Endothelial cell of umbilical vein (primary cell): ENCODE measurements around the gene SIM2. TPM values are rescaled to one million over a fixed set of nuclear protein-coding genes. Genes with fewer than 3 reads are reported as not detected.

Experiments used
- BruUV-seq: library from RNA; stranded (reverse); fragments of 400-500 nt; replicated peaks from 2 replicates; lab custom pipeline; 2021; lab: Mats Ljungman, UMichigan
- CTCF ChIA-PET: fragments of 300-600, 350-600 bp; sonication (Branson Sonifier 250); formaldehyde crosslinking; loops from one replicate; lab custom pipeline; 2021; ENCODE audit warnings: antibody characterized with exemption, inconsistent platforms; lab: Charles Lee
- POLR2A ChIA-PET: fragments of 300-600, 350-600 bp; sonication (Branson Sonifier 250); formaldehyde crosslinking; loops from one replicate; lab custom pipeline; 2021; ENCODE audit warnings: antibody characterized with exemption, inconsistent platforms; lab: Charles Lee
- DNase-seq: peaks from one replicate; pipeline ENCODE4 v3.0.0-alpha.2; 2011; ENCODE audit warnings: low read depth, low spot score
- FAIRE-seq: peaks from 2 replicates; lab custom pipeline; 2011; peaks lifted over from hg19 to GRCh38; lab: Jason Lieb, UNC
- H2AFZ ChIP-seq: 2 replicates; pipeline ENCODE4 v1.6.0; 2012; ENCODE audit warnings: low read depth, low read length, control low read depth, inconsistent platforms
- H3K27ac ChIP-seq: 2 replicates; pipeline ENCODE4 v1.5.1; 2011; ENCODE audit warnings: low read depth, mild to moderate bottlenecking, control low read depth, low read length, moderate library complexity; ENCODE audit not compliant: insufficient read depth
- H3K27me3 ChIP-seq, 2 experiments: 2 replicates each; pipeline versions ENCODE4 v1.6.0 to v1.6.1; 2011; ENCODE audit warnings: low read length in 2 of 2, mixed read lengths in 1 of 2; ENCODE audit not compliant: control insufficient read depth in 2 of 2, insufficient read depth in 2 of 2
- H3K36me3 ChIP-seq, 2 experiments: 2 replicates in 1 of 2; 3 replicates in 1 of 2; pipeline ENCODE4 v1.5.1; 2011; ENCODE audit warnings: low read length in 2 of 2, mild to moderate bottlenecking in 1 of 2, moderate library complexity in 1 of 2; ENCODE audit not compliant: control insufficient read depth in 2 of 2, insufficient read depth in 2 of 2; ENCODE audit errors: extremely low read depth in 1 of 2
- H3K4me1 ChIP-seq: 3 replicates; pipeline ENCODE4 v1.5.1; 2011; ENCODE audit warnings: mild to moderate bottlenecking, low read length; ENCODE audit not compliant: control insufficient read depth, insufficient read depth; ENCODE audit errors: extremely low read depth
- H3K4me2 ChIP-seq: 2 replicates; pipeline ENCODE4 v1.6.1; 2011; ENCODE audit warnings: low read length, control low read depth, mixed read lengths; ENCODE audit not compliant: insufficient read depth
- H3K4me3 ChIP-seq, 3 experiments: fragments of 200-600 bp in 1 of 3; sonication (generic), shearing (Covaris generic) in 1 of 3; replicated peaks in 1 of 3; 2 replicates each; pipeline ENCODE4 v1.5.1; 2011 to 2016; ENCODE audit warnings: control low read depth in 3 of 3, low read length in 3 of 3, mild to moderate bottlenecking in 2 of 3, inconsistent platforms in 1 of 3, low read depth in 1 of 3, moderate library complexity in 1 of 3; ENCODE audit not compliant: insufficient read depth in 1 of 3
- H3K79me2 ChIP-seq: 2 replicates; pipeline ENCODE4 v1.6.0; 2012; ENCODE audit warnings: low read length, inconsistent platforms; ENCODE audit not compliant: control insufficient read depth, insufficient read depth
- H3K9ac ChIP-seq: replicated peaks from 2 replicates; pipeline ENCODE3; 2011; ENCODE audit warnings: low read length, control low read depth; ENCODE audit not compliant: insufficient read depth; ENCODE audit errors: extremely low read depth
- H3K9me1 ChIP-seq: replicated peaks from 3 replicates; pipeline ENCODE4 v1.6.0; 2011; ENCODE audit warnings: mild to moderate bottlenecking, low read length; ENCODE audit not compliant: control insufficient read depth, insufficient read depth; ENCODE audit errors: extremely low read depth
- H3K9me3 ChIP-seq: replicated peaks from 2 replicates; pipeline ENCODE4 v1.5.1; 2012; ENCODE audit warnings: low read length, inconsistent platforms; ENCODE audit not compliant: control insufficient read depth, insufficient read depth
- H4K20me1 ChIP-seq: replicated peaks from 2 replicates; pipeline ENCODE3; 2011; ENCODE audit warnings: mild to moderate bottlenecking, low read length; ENCODE audit not compliant: control insufficient read depth, insufficient read depth; ENCODE audit errors: extremely low read depth
- CTCF ChIP-seq, 2 donors: IDR thresholded peaks; 1 replicate in 1 of 2; 2 replicates in 1 of 2; pipeline ENCODE4 v1.5.1; 2011; ENCODE audit warnings: low read length in 2 of 2, mild to moderate bottlenecking in 2 of 2, moderate library complexity in 2 of 2, control low read depth in 1 of 2, inconsistent platforms in 1 of 2, low read depth in 1 of 2; ENCODE audit not compliant: insufficient read depth in 1 of 2; ENCODE audit errors: extremely low read depth in 1 of 2
- EZH2 ChIP-seq: IDR thresholded peaks from 2 replicates; pipeline ENCODE4 v1.6.1; 2012; ENCODE audit warnings: borderline replicate concordance, low read depth, mild to moderate bottlenecking, moderate library complexity, low read length, inconsistent platforms; ENCODE audit not compliant: severe bottlenecking
- FOS ChIP-seq: IDR thresholded peaks from 2 replicates; pipeline ENCODE4 v1.6.1; 2011; ENCODE audit warnings: mild to moderate bottlenecking, low read length, moderate library complexity, borderline replicate concordance; ENCODE audit not compliant: insufficient read depth
- GATA2 ChIP-seq: IDR thresholded peaks from 2 replicates; pipeline ENCODE4 v1.7.0; 2011; ENCODE audit warnings: low read depth, mild to moderate bottlenecking, moderate library complexity, mixed read lengths, low read length; ENCODE audit not compliant: insufficient read length, insufficient read depth
- JUN ChIP-seq: IDR thresholded peaks from 2 replicates; pipeline ENCODE4 v1.6.1; 2011; ENCODE audit warnings: borderline replicate concordance, low read depth; ENCODE audit not compliant: insufficient read length, insufficient read depth
- MYC ChIP-seq: IDR thresholded peaks from one replicate; pipeline ENCODE4 v1.6.1; 2011; ENCODE audit warnings: mild to moderate bottlenecking, low read depth, low read length
- POLR2A ChIP-seq: IDR thresholded peaks from 2 replicates; pipeline ENCODE4 v1.6.1; 2012; ENCODE audit warnings: low read depth, mild to moderate bottlenecking, control low read depth, low read length
- POLR2AphosphoS5 ChIP-seq: IDR thresholded peaks from 2 replicates; pipeline ENCODE4 v1.6.1; 2012; ENCODE audit warnings: low read depth, mild to moderate bottlenecking, control low read depth, low read length, moderate library complexity; ENCODE audit not compliant: insufficient read depth
- dilution Hi-C: fragments of 300-500 bp; cut with MboI; formaldehyde crosslinking; loops from one replicate; pipeline ENCODE4 v1.15.0; 2019; ENCODE audit warnings: low sequenced_read_pairs; ENCODE audit not compliant: extremely low pct_ligation_motif_present
- intact Hi-C: fragments of 100-400 bp; cut with micrococcal nuclease; formaldehyde crosslinking; loops from one replicate; pipeline ENCODE4 v1.10.0; 2022
- polyA plus RNA-seq, 4 experiments: library from polyadenylated mRNA; depleted of rRNA in 3 of 4; stranded (reverse) in 3 of 4; unstranded in 1 of 4; fragments of >200 nt; gene quantifications; 2 replicates each; pipeline versions ENCODE4 v1.2.1 to v1.2.3, GENCODE V29; 2011 to 2012; ENCODE audit warnings: missing spikeins in 1 of 4
- total RNA-seq: library from RNA; stranded (reverse); gene quantifications from 2 replicates; pipeline ENCODE4 v1.2.3, GENCODE V29; 2021

Gene SIM2
- total and polyA plus RNA-seq, 2 donors (not counting 3 experiments of a cell fraction or from before 2014, with no cell fraction given): not detected

GRCh38 chr21:36798491-36798890, 99.6 kb downstream of the SIM2 start:
- H3K4me1 ChIP-seq: peaks cover 10% of the 10 kb centered on the region
- intact Hi-C loops: loop anchor here (5.0 kb wide), 1 partner anchor 49 kb away; no protein-coding TSS in a partner anchor
- dilution Hi-C loops: no loop called here
- no peak for FAIRE-seq
- CTCF ChIA-PET: no interaction called here
- H3K9me1 ChIP-seq: no peaks in the 10 kb centered on the region
- H4K20me1 ChIP-seq: no peaks in the 10 kb centered on the region
- POLR2A ChIA-PET: no interaction called here
- H3K9ac ChIP-seq: no peak overlapping the region
- H2AFZ ChIP-seq: no peak overlapping the region
- BruUV-seq: no TSS peak
- H3K36me3 ChIP-seq: no peaks in the 10 kb centered on the region
- no peak overlapping the region for H3K27ac ChIP-seq
- no peaks in the 10 kb centered on the region for H3K9me3 ChIP-seq
- TF ChIP-seq FOS (no peak), JUN (no peak), CTCF (IDR thresholded peaks at IDR 0.05; ENCODE audit: extremely low read depth in 1 of 2, insufficient read depth in 1 of 2, low read depth in 1 of 2, low read length in 2 of 2) (no peak), POLR2AphosphoS5 (no peak), MYC (no peak), EZH2 (no peak), POLR2A (no peak), GATA2 (no peak)
- H3K79me2 ChIP-seq: no peaks in the 10 kb centered on the region
- DNase-seq: no peak
- H3K27me3 ChIP-seq: no peaks in the 10 kb centered on the region
- no peak overlapping the region for H3K4me3 ChIP-seq
- H3K4me2 ChIP-seq: no peak overlapping the region

Other genes with a start within 250 kb of the SIM2 start
- gene CLDN14, start 219.0 kb upstream of the SIM2 start, total RNA-seq: 0.62 and 1.0 TPM in 2 replicates
- gene CLDN14, start 219.0 kb upstream of the SIM2 start, polyA plus RNA-seq: 2.5 TPM in 2 replicates